Keratinocyte (primary cell): ENCODE results near the gene CCDC12. TPM values are rescaled to one million over a fixed set of nuclear protein-coding genes. Genes with fewer than 3 reads are reported as not detected.
A peak's percentile ranks its signal among the peaks of the same experiment; 100 is the strongest.

Experiments used
- DNase-seq: peaks from one replicate; pipeline ENCODE4 v3.0.0-alpha.2; 2011; ENCODE audit warnings: low read depth, missing footprints, low spot score
- FAIRE-seq: peaks from 2 replicates; lab custom pipeline; 2011; peaks lifted over from hg19 to GRCh38; lab: Jason Lieb, UNC
- H2AFZ ChIP-seq: 2 replicates; pipeline ENCODE4 v1.6.0; 2012; ENCODE audit warnings: low read length, control low read depth, inconsistent platforms; ENCODE audit not compliant: control insufficient read depth
- H3K27ac ChIP-seq: 2 replicates; pipeline ENCODE4 v1.5.1; 2011; ENCODE audit warnings: low read length; ENCODE audit not compliant: control insufficient read depth, insufficient read depth
- H3K27me3 ChIP-seq: 3 replicates; pipeline ENCODE4 v1.6.0; 2011; ENCODE audit warnings: low read length; ENCODE audit not compliant: control insufficient read depth, insufficient read depth; ENCODE audit errors: extremely low read depth
- H3K36me3 ChIP-seq, 2 experiments: 2 replicates in 1 of 2; 3 replicates in 1 of 2; pipeline ENCODE4 v1.5.1; 2011; ENCODE audit warnings: low read length in 2 of 2, mild to moderate bottlenecking in 1 of 2; ENCODE audit not compliant: control insufficient read depth in 2 of 2, insufficient read depth in 2 of 2; ENCODE audit errors: extremely low read depth in 1 of 2
- H3K4me1 ChIP-seq: 3 replicates; pipeline ENCODE4 v1.5.1; 2011; ENCODE audit warnings: low read length; ENCODE audit not compliant: control insufficient read depth, insufficient read depth; ENCODE audit errors: extremely low read depth
- H3K4me2 ChIP-seq: 3 replicates; pipeline ENCODE4 v1.6.0; 2011; ENCODE audit warnings: low read depth, low read length; ENCODE audit not compliant: control insufficient read depth, insufficient read depth; ENCODE audit errors: extremely low read depth
- H3K4me3 ChIP-seq, 3 experiments: fragments of 200-600 bp in 1 of 3; sonication (generic) in 1 of 3; 2 replicates in 2 of 3; 3 replicates in 1 of 3; pipeline ENCODE4 v1.5.1; 2011 to 2016; ENCODE audit warnings: low read length in 3 of 3, mild to moderate bottlenecking in 3 of 3, control low read depth in 2 of 3, inconsistent platforms in 1 of 3, low read depth in 1 of 3, mixed read lengths in 1 of 3, mixed run types in 1 of 3, moderate library complexity in 1 of 3; ENCODE audit not compliant: control insufficient read depth in 2 of 3, insufficient read depth in 2 of 3; ENCODE audit errors: extremely low read depth in 1 of 3
- H3K79me2 ChIP-seq: 2 replicates; pipeline ENCODE4 v1.6.0; 2012; ENCODE audit warnings: low read length; ENCODE audit not compliant: control insufficient read depth, insufficient read depth
- H3K9ac ChIP-seq: 3 replicates; pipeline ENCODE4 v1.6.0; 2011; ENCODE audit warnings: low read length; ENCODE audit not compliant: control insufficient read depth, insufficient read depth; ENCODE audit errors: extremely low read depth
- H3K9me1 ChIP-seq: 3 replicates; pipeline ENCODE4 v1.6.0; 2011; ENCODE audit warnings: low read length; ENCODE audit not compliant: control insufficient read depth, insufficient read depth; ENCODE audit errors: extremely low read depth
- H3K9me3 ChIP-seq: 2 replicates; pipeline ENCODE4 v1.5.1; 2012; ENCODE audit warnings: low read depth, low read length; ENCODE audit not compliant: control insufficient read depth
- H4K20me1 ChIP-seq: 3 replicates; pipeline ENCODE4 v1.6.0; 2011; ENCODE audit warnings: low read length; ENCODE audit not compliant: control insufficient read depth, insufficient read depth; ENCODE audit errors: extremely low read depth
- CTCF ChIP-seq, 3 experiments: IDR thresholded peaks in 1 of 3; conservative IDR thresholded peaks in 1 of 3; optimal IDR thresholded peaks in 1 of 3; 2 replicates in 2 of 3; 3 replicates in 1 of 3; pipeline versions ENCODE3 to v1.5.1; 2011; ENCODE audit warnings: low read length in 3 of 3, mild to moderate bottlenecking in 3 of 3, moderate library complexity in 2 of 3, control low read depth in 1 of 3, inconsistent platforms in 1 of 3; ENCODE audit not compliant: insufficient read depth in 2 of 3; ENCODE audit errors: extremely low read depth in 1 of 3
- EZH2 ChIP-seq: IDR thresholded peaks from one replicate; pipeline ENCODE4 v1.6.1; 2012; ENCODE audit warnings: inconsistent platforms, mild to moderate bottlenecking, low read length, moderate library complexity
- dilution Hi-C: fragments of 300-500 bp; cut with MboI; formaldehyde crosslinking; loops from one replicate; pipeline ENCODE4 v1.7.0; 2020; ENCODE audit warnings: low sequenced_read_pairs; ENCODE audit not compliant: extremely low pct_ligation_motif_present
- polyA plus RNA-seq, 5 experiments: library from polyadenylated mRNA; depleted of rRNA in 3 of 5; stranded (reverse) in 3 of 5; stranded (forward) in 1 of 5; unstranded in 1 of 5; fragments of >200 nt; gene quantifications; 1 replicate in 1 of 5; 2 replicates in 3 of 5; 3 replicates in 1 of 5; pipeline versions ENCODE4 v1.2.1 to v1.2.3, GENCODE V29; 2011 to 2012; ENCODE audit warnings: missing spikeins in 2 of 5, low read depth in 1 of 5, low replicate concordance in 1 of 5

Gene CCDC12
- polyA plus RNA-seq, 1 donor (not counting 4 experiments of a cell fraction or from before 2014, with no cell fraction given), result 27.5 TPM

GRCh38 chr3:46982546-46982945 is 6.0 kb upstream of the CCDC12 start:
- peak overlapping the region; percentile 37 for H3K9ac ChIP-seq
- no peaks in the 10 kb centered on the region for H3K27me3 ChIP-seq
- H3K79me2 ChIP-seq, result peaks cover 22% of the 10 kb centered on the region
- FAIRE-seq (no peak), DNase-seq (no peak)
- no peak overlapping the region for H3K4me3 ChIP-seq
- no peaks in the 10 kb centered on the region for H3K9me3 ChIP-seq
- H2AFZ ChIP-seq, result no peak overlapping the region
- H3K27ac ChIP-seq, result peak overlapping the region; percentile 13
- H3K36me3 ChIP-seq, result peaks cover 0 to 2% of the 10 kb centered on the region in 2 experiments
- no peaks in the 10 kb centered on the region for H4K20me1 ChIP-seq
- no peaks in the 10 kb centered on the region for H3K9me1 ChIP-seq
- no peak for TF ChIP-seq CTCF (optimal IDR thresholded peaks at IDR 0.05 in 1 of 3, IDR thresholded peaks at IDR 0.05 in 1 of 3, conservative IDR thresholded peaks at IDR 0.05 in 1 of 3; ENCODE audit: extremely low read depth in 1 of 3, insufficient read depth in 2 of 3, low read length in 3 of 3)
- no peak for TF ChIP-seq EZH2
- dilution Hi-C loops, result no loop called here
- peak overlapping the region; percentile 54 for H3K4me2 ChIP-seq
- peaks cover 61% of the 10 kb centered on the region for H3K4me1 ChIP-seq

GRCh38 chr3:46981932-46982471 is 5.5 kb upstream of the CCDC12 start:
- no peak for TF ChIP-seq CTCF (optimal IDR thresholded peaks at IDR 0.05 in 1 of 3, IDR thresholded peaks at IDR 0.05 in 1 of 3, conservative IDR thresholded peaks at IDR 0.05 in 1 of 3; ENCODE audit: extremely low read depth in 1 of 3, insufficient read depth in 2 of 3, low read length in 3 of 3)
- TF ChIP-seq EZH2, result no peak
- H3K9ac ChIP-seq, result peak overlapping the region; percentile 63
- H3K4me1 ChIP-seq, result peaks cover 58% of the 10 kb centered on the region
- dilution Hi-C loops, result no loop called here
- DNase-seq (no peak), FAIRE-seq (peak; percentile 20)
- peak overlapping the region; percentile 86 for H3K27ac ChIP-seq
- no peaks in the 10 kb centered on the region for H3K27me3 ChIP-seq
- H3K4me2 ChIP-seq, result peak overlapping the region; percentile 93
- no peaks in the 10 kb centered on the region for H3K9me3 ChIP-seq
- no peaks in the 10 kb centered on the region for H3K9me1 ChIP-seq
- H3K36me3 ChIP-seq, result peaks cover 0 to 2% of the 10 kb centered on the region in 2 experiments
- no peak overlapping the region for H2AFZ ChIP-seq
- no peaks in the 10 kb centered on the region for H4K20me1 ChIP-seq
- peaks cover 22% of the 10 kb centered on the region for H3K79me2 ChIP-seq
- H3K4me3 ChIP-seq, result peak overlapping the region; percentile 20 to 54 (median 35)
